Measurements from ENCODE around the gene CLEC4C. TPM values are rescaled to one million over a fixed set of nuclear protein-coding genes. Genes with fewer than 3 reads are reported as not detected.

The CLEC4C gene
- total RNA-seq, 6 experiments from 2014 or later = not detected

GRCh38 chr12:7709969-7710675, 37.1 kb downstream of the CLEC4C start:
- H3K27ac ChIP-seq = no peak overlapping the region
- H3K9me3 ChIP-seq = no peaks in the 10 kb centered on the region
- TF ChIP-seq POLR2A (IDR thresholded peaks at IDR 0.05) (no peak), CTCF (IDR thresholded peaks at IDR 0.05) (no peak)
- 40% methylated on average over 6 of the region's 8 CpGs for WGBS (ENCODE audit: insufficient coverage, low coverage, low lambda C conversion rate, missing lambda C conversion rate)
- H3K4me3 ChIP-seq = no peak overlapping the region
- H3K4me1 ChIP-seq = no peaks in the 10 kb centered on the region
- intact Hi-C loops (cut with DNase I) = no loop called here
- ATAC-seq = no peak
- H3K36me3 ChIP-seq = no peaks in the 10 kb centered on the region
- DNase-seq = no peak
- H3K27me3 ChIP-seq = no peaks in the 10 kb centered on the region

DNA sequence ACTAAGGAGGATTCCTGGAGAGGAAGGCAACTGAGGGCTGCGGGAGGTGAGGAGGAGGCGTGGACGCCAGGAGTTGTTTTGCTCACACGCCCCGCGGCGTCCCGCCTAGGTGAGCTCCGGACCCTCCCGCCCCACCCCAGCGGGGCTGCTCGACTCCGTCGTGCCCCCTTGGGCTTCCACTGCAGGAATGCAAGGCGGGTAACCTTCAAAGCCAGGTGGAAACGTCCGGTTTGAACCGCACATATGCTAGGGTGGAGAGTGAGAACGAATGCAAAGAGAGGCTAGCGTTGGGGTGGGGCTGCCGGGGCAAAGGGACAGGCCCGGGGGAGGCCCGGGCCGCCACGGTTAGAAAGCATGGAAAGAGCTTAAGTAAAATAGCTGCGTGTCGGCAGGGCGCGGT, 41.3 kb downstream of the CLEC4C start:
- H3K4me3 ChIP-seq = no peak overlapping the region
- no peaks in the 10 kb centered on the region for H3K9me3 ChIP-seq
- ATAC-seq (no peak), DNase-seq (no peak)
- intact Hi-C loops (cut with DNase I) = no loop called here
- no peaks in the 10 kb centered on the region for H3K27me3 ChIP-seq
- WGBS (ENCODE audit: insufficient coverage, low coverage, low lambda C conversion rate, missing lambda C conversion rate) = 89% methylated on average over 14 of the region's 29 CpGs
- TF ChIP-seq POLR2A (IDR thresholded peaks at IDR 0.05) (no peak), CTCF (IDR thresholded peaks at IDR 0.05) (no peak)
- H3K27ac ChIP-seq = no peak overlapping the region
- H3K4me1 ChIP-seq = no peaks in the 10 kb centered on the region
- no peaks in the 10 kb centered on the region for H3K36me3 ChIP-seq

DNA sequence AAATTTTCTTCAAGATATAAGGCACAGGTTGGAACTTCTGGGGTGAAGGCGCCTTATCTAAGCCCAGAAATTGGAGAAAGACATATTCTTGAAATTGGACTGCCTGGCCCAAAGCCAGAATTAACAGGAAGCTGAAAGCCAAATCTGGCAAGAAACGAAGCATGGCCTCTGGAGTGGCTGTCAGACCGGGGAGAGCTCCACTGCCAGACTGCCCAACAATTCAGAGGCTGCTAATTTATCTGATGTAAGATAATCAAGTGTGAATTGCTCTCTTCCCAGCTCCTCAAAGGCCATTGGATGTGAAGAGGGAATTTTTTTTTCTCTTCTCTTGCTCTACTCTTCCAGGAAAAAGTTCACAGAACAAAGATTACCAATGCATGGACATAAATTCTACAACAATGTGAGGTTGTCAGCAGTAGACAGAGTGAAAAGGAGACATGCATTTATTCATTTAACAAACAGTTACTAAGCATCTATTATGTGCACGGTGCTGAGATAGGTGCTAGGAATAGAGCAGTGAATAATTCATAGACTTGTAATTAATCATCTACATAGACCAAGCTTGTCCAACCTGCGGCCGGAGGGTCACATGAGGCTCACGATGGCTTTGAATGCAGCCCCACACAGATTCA, 51.5 kb downstream of the CLEC4C start, which contains the start of gene GDF3:
Gene GDF3 (minus strand): TSS at position 210 of the 632 bp plus-strand sequence. CDS start 47 bp downstream, at position 163.
- intact Hi-C loops (cut with DNase I) = no loop called here
- no peak for DNase-seq
- Histone ChIP-seq H3K27ac (no peak within 1 kb of the TSS), H3K9me3 (no peaks in the 10 kb centered on the region), H3K4me3 (no peak within 1 kb of the TSS), H3K36me3 (no peaks in the 10 kb centered on the region), H3K27me3 (no peaks in the 10 kb centered on the region), H3K4me1 (no peaks in the 10 kb centered on the region)
- 28% methylated on average over 4 of the region's 7 CpGs for WGBS (ENCODE audit: insufficient coverage, low coverage, low lambda C conversion rate, missing lambda C conversion rate)
- no peak for TF ChIP-seq CTCF (IDR thresholded peaks at IDR 0.05)
- no peak for TF ChIP-seq POLR2A (IDR thresholded peaks at IDR 0.05)
- peak in 3 of 4 donors; percentile 17 to 32 (median 21) for ATAC-seq

DNA sequence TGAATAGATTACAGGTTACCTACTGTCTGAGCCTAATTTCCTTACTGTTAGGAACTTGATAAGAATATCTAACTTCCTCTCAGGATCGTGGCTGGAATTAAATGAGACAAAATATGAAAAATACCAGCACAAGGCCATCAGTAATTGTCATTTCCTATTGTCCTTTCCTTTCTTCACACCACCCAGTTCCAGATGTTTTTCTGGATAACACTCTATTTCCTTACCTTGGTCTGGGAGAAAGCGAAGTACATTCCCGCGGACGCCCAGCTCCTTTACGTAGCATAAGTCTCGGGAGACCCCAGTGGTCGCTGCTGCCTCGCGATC, 52.0 kb downstream of the CLEC4C start:
- DNase-seq = no peak
- Histone ChIP-seq H3K4me3 (no peak overlapping the region), H3K27me3 (no peaks in the 10 kb centered on the region), H3K36me3 (no peaks in the 10 kb centered on the region), H3K27ac (no peak overlapping the region), H3K4me1 (no peaks in the 10 kb centered on the region), H3K9me3 (no peaks in the 10 kb centered on the region)
- ATAC-seq = peak in 1 of 4 donors; percentile 12
- TF ChIP-seq CTCF (IDR thresholded peaks at IDR 0.05) (no peak), POLR2A (IDR thresholded peaks at IDR 0.05) (no peak)
- 60% methylated on average over 10 of the region's 10 CpGs for WGBS (ENCODE audit: insufficient coverage, low coverage, low lambda C conversion rate, missing lambda C conversion rate)
- intact Hi-C loops (cut with DNase I) = no loop called here

Data from right lobe of liver (tissue), 6 donors.